DMS 273 (cell line): ENCODE data around the gene GJC3.
A peak's percentile ranks its signal among the peaks of the same experiment; 100 is the strongest.
"Not testable (repeated sequence)": the region's sequence is repeated elsewhere in the genome, so short reads cannot be mapped to it uniquely, and the experiment has no call there.

Experiments used
- DNase-seq: peaks from one replicate; lab custom pipeline; 2025; ENCODE audit not compliant: unreplicated experiment; lab: John Stamatoyannopoulos, UW

The GJC3 gene, protein sequence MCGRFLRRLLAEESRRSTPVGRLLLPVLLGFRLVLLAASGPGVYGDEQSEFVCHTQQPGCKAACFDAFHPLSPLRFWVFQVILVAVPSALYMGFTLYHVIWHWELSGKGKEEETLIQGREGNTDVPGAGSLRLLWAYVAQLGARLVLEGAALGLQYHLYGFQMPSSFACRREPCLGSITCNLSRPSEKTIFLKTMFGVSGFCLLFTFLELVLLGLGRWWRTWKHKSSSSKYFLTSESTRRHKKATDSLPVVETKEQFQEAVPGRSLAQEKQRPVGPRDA

DNA sequence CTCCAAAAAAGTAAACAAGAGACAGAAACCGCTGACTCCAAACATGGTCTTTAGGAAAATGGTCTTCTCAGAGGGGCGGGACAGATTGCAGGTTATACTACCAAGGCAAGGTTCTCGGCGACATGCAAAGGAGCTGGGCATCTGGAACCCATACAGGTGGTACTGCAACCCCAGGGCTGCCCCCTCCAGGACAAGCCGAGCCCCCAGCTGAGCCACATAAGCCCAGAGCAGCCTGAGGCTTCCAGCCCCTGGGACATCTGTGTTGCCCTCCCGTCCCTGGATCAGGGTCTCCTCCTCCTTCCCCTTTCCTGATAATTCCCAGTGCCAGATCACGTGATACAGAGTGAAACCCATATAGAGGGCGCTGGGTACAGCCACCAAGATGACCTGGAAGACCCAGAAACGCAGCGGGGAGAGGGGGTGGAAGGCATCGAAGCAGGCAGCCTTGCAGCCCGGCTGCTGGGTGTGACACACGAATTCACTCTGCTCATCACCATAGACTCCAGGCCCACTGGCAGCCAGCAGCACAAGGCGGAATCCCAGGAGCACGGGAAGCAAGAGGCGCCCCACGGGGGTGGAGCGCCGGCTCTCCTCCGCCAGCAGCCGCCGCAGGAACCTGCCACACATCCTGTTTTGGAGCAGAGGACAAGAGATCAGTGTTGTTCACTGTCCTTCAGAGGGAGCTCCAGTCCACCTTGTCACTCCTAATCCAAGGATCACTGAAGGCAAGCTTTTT lies at the start of gene GJC3:
GJC3 (minus strand) TSS at position 627 of the 736 bp plus-strand sequence; CDS start at position 627, 0 bp downstream.
- DNase-seq: peak; percentile 82

DNA sequence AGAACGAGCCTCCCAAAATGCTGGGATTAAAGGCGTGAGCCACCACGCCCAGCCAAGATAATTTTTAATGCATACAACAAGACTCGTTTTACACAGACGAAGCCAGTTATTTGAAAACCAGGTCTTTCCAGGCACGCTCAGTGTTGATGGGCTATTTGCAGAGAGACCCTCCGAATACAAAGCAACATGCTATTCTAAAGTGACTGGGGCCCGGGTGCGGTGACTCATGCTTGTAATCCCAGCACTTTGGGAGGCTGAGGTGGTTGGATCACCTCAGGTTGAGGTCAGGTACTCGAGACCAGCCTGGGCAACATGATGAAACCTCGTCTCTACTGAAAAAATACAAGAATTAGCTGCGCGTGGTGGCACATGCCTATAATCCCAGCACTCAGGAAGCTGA lies 47.2 kb upstream of the GJC3 start:
- no peak for DNase-seq

DNA sequence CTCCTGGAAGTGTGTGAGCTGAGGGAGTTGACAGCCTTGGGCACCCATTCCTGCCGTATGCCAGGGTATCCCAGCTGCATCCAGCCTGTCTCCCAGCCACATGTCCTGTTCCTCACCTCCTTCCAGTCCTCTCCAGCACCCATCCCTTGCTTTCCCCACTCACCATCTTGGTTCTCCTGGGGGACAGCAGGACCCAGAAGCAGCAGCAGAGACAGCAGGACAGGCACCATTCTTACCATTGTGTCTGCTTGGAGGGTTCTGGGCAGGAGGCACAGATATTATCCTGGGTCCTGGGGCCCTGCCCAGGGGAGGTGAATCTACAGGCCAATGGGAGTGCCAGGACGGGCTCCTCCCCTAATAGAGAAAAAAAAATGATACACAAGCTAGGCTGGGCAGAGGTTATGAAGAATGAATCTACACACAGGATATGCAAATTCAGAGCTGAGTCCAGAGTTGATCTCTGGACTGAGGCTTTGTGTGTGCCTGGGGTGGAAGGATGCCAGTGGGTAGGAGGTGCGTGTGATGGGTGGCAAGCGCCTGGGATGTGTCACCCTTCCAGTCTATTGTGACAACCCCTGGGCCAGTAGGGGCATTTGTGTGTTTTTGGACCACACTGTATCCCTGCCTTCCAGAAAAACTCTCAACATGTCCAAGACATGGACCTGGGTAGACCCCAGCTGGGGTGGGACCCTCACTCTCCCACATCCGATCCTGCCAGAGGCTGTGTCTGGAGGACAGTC lies 46.5 kb upstream of the GJC3 start, which contains the start of gene AZGP1:
AZGP1 (minus strand) TSS at position 250 of the 740 bp plus-strand sequence; CDS start at position 239, 11 bp downstream.
- DNase-seq: no peak

DNA sequence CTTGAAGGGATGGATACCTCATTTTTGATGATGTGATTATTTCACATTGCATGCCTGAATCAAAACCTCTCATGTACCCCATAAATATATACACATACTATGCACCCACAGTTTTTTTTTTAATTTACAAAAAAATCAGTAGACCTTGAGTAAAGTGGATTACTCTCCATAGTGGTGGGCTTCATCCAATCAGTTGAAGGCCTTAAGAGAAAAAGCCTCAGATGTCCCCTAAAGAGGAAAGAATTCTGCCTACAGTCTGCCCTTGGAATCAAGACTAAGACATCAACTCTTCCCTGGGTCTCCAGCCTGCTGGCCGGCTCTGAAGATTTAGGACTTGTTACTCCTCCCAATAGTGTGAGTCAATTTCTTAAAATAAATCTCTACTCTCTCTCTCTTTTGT lies 45.3 kb upstream of the GJC3 start:
- no peak for DNase-seq

DNA sequence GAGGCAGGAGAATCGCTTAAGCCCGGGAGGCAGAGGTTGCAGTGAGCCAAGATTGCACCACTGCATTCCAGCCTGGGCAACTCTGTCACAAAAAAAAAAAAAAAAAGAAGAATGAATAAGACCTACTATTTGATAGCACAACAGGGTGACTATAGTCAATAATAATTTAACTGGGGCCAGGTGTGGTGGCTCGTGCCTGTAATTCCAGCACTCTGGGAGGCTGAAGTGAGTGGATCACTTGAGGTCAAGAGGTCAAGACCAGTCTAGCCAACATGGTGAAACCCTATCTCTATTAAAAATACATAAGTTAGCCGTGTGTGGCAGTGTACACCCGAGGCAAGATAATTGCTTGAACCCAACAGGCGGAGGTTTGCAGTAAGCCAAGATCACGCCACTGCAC lies 44.4 kb upstream of the GJC3 start:
- DNase-seq: not testable (repeated sequence)

DNA sequence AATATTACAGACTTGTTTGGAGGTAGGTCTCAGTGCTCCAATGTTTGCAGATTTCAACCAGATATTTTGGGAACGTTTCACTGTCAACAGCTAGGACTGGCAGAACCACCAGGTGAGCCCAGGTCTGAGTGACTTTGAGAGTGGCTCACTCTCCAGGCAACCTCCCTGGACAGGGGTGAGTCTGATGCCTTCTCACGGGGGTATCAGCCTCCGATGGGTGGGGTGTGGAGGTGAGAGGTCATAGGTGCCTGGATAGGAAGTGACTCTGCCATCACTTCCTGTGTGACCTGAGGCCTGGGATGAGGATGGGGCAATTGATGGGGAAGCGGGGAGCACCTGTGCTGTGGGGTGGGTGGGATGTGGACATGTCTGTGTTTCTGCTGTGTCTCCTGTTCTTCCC lies 41.8 kb upstream of the GJC3 start:
- no peak for DNase-seq

DNA sequence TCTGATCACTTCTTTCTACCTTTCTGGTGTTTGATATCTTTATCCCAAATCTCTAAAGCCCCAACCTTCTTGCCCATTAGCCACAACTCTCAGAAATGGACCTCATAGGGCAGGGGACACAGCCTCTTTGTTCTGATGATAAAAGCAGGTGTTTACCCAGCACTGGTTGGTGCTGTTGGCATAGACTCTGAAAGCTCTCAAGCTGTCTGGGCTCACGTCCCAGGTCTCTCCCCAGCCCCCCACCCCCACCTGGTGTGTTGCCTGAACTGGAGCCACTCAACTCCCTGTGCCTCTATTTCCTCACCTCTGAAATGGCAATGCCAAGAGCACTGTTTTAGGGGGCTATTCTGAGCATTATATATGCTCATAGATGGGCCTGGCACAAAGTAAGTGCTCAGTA lies 40.4 kb upstream of the GJC3 start:
- not testable (repeated sequence) for DNase-seq

DNA sequence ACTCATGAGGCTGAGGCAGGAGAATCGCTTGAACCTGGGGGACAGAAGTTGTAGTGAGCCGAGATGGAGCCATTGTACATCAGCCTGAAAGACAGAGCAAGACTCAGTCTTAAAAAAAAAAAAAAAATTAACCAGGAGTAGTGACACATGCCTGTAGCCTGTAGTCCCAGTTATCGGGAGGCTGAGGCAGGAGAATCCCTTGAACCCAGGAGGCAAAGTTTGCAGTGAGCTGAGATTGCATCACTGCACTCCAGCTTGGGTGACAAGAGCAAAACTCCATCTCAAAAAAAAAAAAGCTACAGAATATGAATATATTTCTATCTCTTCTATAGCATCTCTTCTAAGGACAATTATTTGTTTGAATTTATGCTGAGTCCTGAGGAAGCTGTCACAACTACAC lies 39.9 kb upstream of the GJC3 start:
- DNase-seq: no peak

DNA sequence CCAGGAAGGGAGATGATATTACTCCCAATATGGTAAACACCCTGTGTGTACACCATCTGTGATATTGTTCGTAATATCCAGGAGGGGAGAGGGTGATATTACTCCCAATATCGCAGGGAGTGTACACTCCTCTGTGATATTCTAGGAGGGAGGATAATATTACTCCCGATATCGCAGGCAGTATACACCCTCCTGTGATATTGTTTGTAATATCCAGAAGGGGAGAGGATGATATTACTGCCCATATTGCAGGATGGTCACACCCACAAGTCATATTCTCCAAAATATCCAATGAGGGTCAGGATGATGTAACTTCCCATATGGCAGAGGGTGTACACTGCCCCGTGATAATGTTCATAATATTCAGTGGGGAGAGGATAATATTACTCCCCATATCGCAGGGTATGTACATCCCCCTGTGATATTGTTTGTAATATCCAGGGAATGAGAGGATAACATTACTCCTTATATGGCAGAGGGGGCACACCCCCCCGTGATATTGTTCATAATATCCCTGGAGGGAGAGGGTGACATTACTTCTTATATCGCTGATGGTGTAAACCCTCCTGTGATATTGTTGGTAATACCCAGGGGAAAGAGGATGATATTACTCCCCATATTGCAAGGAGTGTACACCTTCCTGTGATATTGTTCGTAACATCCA lies 29.3 kb upstream of the GJC3 start:
- no peak for DNase-seq

DNA sequence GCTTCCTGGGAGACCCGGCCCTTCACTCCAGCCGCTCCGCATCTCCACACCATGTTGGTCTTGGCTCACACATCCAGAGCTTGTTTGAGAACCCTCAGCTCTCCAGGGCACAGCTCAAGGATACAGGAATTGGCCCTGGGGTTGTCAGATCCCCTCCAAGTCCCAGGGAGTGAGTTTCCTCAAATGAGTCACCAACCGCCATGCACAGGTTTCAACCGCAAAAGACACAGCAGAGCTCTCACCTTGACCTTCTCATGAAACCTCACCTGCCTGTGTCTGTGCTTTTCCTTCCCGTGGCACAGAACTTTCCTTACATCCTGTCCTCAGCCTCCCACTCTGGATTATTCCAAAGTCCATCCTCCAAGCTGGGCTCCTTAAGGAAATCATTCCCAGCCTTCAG lies 25.8 kb upstream of the GJC3 start:
- DNase-seq: no peak

DNA sequence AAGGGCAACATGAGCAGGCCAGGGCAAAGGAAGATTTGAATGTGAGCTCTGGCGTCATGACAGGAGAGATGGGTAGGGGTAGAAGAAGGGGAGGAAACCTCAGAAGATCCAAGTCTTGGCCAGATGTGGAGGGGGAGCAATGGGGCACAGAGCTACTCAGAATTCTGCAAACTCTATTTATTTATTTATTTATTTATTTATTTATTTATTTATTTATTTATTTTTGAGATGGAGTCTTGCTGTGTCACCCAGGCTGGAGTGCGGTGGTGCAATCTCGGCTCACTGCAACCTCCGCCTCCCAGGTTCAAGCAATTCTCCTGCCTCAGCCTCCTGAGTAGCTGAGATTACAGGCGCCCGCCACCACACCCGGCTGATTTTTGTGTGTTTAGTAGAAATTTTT lies 25.2 kb upstream of the GJC3 start:
- DNase-seq: not testable (repeated sequence)

DNA sequence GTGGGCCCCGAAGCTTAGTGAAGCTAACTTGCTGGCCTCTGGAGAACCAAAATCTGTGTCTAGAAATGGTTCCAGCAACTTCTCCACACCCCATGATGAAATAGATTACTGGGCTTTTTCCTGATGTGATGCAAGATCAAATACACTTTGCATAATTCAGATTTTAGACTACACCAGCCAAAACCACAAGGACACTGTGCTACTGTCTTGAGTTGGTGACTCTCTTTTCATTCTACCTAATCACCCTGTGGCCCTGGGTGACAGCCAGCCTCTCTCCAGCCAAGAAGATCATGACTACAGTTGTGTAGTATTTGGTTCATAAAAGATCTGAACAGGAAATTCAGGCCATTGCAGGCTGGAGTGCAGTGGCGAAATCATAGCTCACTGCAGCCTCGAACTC lies 24.2 kb upstream of the GJC3 start:
- no peak for DNase-seq

DNA sequence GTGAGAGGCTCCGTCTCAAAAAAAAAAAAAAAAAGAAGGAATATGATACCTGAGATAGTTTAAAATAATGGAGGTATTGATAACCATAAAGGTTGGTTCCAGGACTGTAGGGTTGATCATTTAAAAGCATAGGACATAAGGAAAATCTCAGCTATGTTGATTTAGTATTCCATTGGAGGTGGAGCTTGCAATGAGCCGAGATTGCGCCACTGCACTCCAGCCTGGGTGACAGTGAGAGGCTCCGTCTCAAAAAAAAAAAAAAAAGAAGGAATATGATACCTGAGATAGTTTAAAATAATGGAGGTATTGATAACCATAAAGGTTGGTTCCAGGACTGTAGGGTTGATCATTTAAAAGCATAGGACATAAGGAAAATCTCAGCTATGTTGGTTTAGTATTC lies 23.2 kb upstream of the GJC3 start:
- DNase-seq: not testable (repeated sequence)

DNA sequence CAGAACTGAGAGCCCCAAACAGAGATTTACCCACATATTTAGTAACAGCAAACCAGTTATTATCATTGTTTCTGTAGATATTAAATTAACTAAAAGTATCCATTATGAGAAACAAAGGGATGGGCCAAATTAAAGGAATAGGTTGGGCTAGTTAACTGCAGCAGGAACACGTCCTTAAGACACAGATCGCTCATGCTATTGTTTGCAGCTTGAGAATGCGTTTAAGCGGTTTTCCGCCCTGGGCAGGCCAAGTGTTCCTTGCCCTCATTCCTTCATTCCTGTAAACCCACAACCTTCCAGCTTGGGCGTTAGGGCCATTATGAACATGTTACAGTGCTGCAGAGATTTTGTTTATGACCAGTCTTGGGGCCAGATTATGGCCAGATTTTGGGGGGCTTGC lies 21.4 kb upstream of the GJC3 start:
- not testable (repeated sequence) for DNase-seq

DNA sequence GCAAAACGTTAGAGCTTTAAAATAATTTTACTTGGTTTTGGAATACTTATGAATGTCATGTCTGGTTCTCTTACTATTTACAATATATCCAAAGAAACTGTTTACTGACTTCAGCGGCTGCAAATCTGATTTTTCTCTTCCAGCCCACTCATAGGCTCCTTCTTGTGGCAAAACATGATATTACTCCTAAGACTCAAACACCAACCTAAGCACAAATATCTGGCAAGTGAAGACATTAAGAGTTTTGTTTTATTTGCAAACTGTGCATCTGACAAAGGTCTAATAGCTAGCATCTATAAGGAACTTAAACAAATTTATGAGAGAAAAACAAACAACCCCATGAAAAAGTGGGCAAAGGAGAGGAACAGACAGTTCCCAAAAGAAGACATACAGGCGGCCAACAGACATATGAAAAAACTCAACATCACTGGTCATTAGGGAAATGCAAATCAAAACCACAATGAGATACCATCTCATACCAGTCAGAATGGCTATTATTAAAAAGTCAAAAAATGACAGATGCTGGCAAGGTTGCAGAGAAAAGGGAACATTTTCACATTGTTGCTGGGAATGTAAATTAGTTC lies 20.3 kb upstream of the GJC3 start:
- peak; percentile 26 for DNase-seq

DNA sequence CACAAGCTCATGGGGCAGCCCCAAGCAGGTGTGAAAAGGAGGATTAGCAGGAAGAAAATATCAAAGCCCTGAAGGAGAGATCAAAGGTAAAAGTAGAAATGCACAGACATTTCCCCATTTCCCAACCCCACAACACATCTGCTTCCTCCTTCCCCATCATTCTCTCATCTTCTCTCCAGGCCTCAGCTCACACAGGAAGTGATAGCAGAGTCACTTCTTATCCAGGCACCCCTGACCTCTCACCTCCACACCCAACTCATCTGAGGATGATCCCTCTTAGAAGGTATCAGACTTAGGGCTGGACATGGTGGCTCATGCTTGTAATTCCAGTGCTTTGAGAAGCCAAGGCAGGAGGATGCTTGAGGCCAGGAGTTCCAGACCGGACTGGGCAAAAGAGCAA lies 18.2 kb upstream of the GJC3 start:
- no peak for DNase-seq

DNA sequence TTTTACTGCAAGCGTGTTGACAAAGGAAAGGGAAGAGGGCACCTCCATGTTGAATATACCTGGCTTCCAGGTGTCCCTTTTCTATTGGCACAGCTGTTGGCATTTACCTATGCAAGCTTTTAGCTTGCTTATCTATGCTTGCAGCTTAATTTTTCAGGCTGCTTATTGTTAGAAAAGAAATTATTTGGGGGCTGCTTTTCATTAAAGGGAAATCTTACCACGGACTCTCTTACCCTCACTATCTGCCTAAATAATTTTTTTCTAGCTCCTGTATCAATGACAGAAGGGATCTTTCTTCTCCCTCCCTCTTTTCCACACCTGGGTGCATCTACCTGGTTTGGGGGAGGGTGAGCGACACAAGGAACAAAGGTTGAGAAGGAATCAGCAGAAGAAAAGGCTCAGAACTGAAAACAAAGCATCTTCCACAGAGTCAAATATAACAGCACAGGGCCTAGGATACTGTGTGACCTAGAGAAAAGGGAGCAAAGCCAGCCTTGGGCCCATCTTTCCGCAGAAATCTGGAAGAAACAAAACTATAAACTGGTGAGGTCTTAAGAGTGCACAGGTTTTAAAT lies 15.2 kb upstream of the GJC3 start:
- DNase-seq: no peak

DNA sequence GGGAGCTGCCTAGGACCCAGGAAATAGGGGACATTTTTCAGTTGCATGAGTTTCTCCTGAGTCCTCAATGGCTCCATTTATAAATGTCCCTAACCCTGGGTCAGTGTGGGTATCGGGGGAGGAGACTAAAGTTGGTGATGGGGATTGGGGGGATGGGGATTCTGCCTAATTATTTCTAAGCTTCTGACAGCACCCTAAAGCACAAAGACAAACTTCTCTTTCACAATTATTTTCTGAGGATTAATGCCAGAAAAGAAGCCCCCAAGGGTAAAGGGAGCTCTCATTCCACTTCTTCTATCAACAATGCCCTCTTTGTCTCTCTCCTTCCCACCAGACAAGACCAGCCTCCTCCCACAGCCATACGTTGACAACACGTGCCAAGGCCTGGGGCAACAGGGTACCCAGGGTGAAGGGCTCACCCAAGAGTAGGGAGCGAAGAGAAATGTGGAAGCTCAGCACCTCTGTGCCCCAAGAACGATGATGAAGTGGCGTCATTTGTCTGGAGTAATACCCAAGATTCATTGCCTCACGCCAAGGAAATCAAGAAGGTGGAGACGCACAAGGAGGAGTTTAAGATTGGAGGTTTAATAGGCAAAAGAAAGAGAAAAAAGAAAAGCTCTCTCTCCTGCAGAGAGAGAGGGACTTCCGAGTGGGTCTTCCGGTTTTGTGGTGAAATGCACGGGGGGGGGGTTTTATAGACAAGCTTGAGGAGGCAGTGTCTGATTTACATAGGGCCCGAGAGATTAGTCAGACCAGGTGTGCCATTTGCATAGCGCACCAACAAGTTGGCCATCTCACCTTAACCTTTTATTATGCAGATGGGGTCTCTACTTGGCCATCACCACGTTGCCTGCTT lies 14.4 kb upstream of the GJC3 start:
- no peak for DNase-seq

DNA sequence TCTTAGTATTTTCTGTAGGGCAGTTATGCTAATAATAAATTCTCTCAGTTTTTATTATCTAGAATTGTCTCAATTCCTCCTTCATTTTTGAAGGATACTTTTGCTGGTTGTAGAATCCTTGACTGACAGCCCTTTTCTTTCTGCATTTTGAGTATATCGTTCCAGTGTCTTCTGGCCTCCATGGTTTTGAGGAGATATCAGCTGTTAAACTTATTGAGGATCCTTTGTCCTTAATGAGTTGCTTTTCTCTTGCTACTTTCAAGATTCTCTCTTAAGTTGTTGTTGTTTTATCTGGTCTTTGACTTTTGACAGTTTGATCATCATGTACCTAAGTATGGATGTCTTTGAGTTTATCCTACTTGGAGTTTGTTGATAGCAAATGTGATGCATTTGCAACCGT lies 8.9 kb upstream of the GJC3 start:
- no peak for DNase-seq

DNA sequence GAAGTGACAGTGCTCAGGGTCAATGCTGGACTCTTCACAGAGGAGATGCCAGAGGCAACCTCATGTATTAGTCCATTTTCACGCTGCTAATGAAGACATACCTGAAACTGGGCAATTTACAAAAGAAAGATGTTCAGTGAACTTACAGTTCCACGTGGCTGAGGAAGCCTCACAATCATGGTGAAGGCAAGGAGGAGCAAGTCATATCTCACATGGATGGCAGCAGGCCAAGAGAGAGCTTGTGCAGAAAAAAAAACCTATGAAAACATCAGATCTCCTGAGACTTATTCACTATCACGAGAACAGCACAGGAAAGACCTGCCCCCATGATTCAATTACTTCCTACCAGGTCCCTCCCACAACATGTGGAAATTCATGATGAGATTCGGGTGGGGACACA lies 5.6 kb upstream of the GJC3 start:
- not testable (repeated sequence) for DNase-seq
